Endodermal cell (in vitro differentiated cells): ENCODE results near the gene TMEM213. TPM values are rescaled to one million over a fixed set of nuclear protein-coding genes. Genes with fewer than 3 reads are reported as not detected.

Source experiments
- DNase-seq: peaks from one replicate; pipeline ENCODE4 v3.0.0-alpha.2; 2017
- H3K27ac ChIP-seq: 2 replicates; pipeline ENCODE4 v1.5.1; 2013; ENCODE audit warnings: mild to moderate bottlenecking, low read depth, low read length, moderate library complexity
- H3K27me3 ChIP-seq: 2 replicates; pipeline ENCODE4 v1.6.1; 2013; ENCODE audit warnings: mild to moderate bottlenecking, low read length, moderate library complexity; ENCODE audit not compliant: insufficient read depth, control insufficient read depth, poor library complexity, severe bottlenecking
- H3K36me3 ChIP-seq: 2 replicates; pipeline ENCODE4 v1.7.0; 2013; ENCODE audit warnings: mild to moderate bottlenecking, low read length, moderate library complexity; ENCODE audit not compliant: control insufficient read depth, insufficient read depth
- H3K4me1 ChIP-seq: one replicate; pipeline ENCODE4 v1.7.0; 2013; ENCODE audit warnings: low read length; ENCODE audit not compliant: control insufficient read depth, insufficient read depth
- H3K4me3 ChIP-seq: 2 replicates; pipeline ENCODE4 v1.5.1; 2013; ENCODE audit warnings: mild to moderate bottlenecking, low read length, moderate library complexity
- H3K9ac ChIP-seq: 2 replicates; pipeline ENCODE4 v1.6.1; 2013; ENCODE audit warnings: mild to moderate bottlenecking, low read length, moderate library complexity; ENCODE audit not compliant: poor library complexity, severe bottlenecking; ENCODE audit errors: extremely low read depth
- H3K9me3 ChIP-seq: 2 replicates; pipeline ENCODE4 v1.6.1; 2013; ENCODE audit warnings: mild to moderate bottlenecking, low read length, moderate library complexity; ENCODE audit not compliant: control insufficient read depth
- H3K27ac Mint-ChIP-seq: 2 replicates; pipeline ENCODE4 v1.8.0; 2020; ENCODE audit warnings: mixed read lengths
- H3K27me3 Mint-ChIP-seq: 2 replicates; pipeline ENCODE4 v1.8.0; 2021; ENCODE audit warnings: mild to moderate bottlenecking, mixed read lengths; ENCODE audit not compliant: insufficient read depth
- H3K36me3 Mint-ChIP-seq: 2 replicates; pipeline ENCODE4 v1.8.0; 2020; ENCODE audit warnings: low read depth, mixed read lengths
- H3K4me1 Mint-ChIP-seq: 2 replicates; pipeline ENCODE4 v1.8.0; 2020; ENCODE audit warnings: mixed read lengths
- H3K4me3 Mint-ChIP-seq: 2 replicates; pipeline ENCODE4 v1.8.0; 2020; ENCODE audit warnings: mild to moderate bottlenecking, moderate library complexity, mixed read lengths
- H3K9me3 Mint-ChIP-seq: 2 replicates; pipeline ENCODE4 v1.8.0; 2020; ENCODE audit warnings: mild to moderate bottlenecking, mixed read lengths
- CTCF ChIP-seq: fragments of 200-600 bp; sonication (generic); conservative IDR thresholded peaks from 2 replicates; pipeline ENCODE4 v1.5.0; 2021; ENCODE audit warnings: antibody characterized with exemption, mild to moderate bottlenecking
- WGBS, 2 experiments: methylation state at CpG; one replicate each; pipeline versions ENCODE4 v1.1.5 to v1.1.7; 2013; ENCODE audit warnings: missing lambda C conversion rate in 2 of 2, mixed read lengths in 1 of 2; ENCODE audit not compliant: insufficient coverage in 1 of 2, insufficient read length in 1 of 2; 5-methylcytosine and 5-hydroxymethylcytosine counted together
- total RNA-seq, 2 donors: library from RNA; stranded (reverse); fragmentation: NEBNext Ultra II Directional in 1 of 2; extraction: Animal tissue kit (Norgen Biotek cat#: 25700) in 1 of 2; gene quantifications; 2 replicates in 1 of 2; 3 replicates in 1 of 2; pipeline ENCODE4 v1.2.1, GENCODE V29; 2021

The TMEM213 gene
- total RNA-seq, 2 donors from 2014 or later = not detected

- TF ChIP-seq CTCF = peak; percentile 49
- H3K9ac ChIP-seq = no peak overlapping the region
- H3K36me3 ChIP-seq = peaks cover 37% of the 10 kb centered on the region
- Mint-ChIP-seq H3K36me3 (peaks cover 66% of the 10 kb centered on the region), H3K27ac (no peak overlapping the region), H3K27me3 (no peaks in the 10 kb centered on the region), H3K4me1 (no peaks in the 10 kb centered on the region), H3K4me3 (no peak overlapping the region), H3K9me3 (no peaks in the 10 kb centered on the region)
- no peaks in the 10 kb centered on the region for H3K9me3 ChIP-seq
- no peaks in the 10 kb centered on the region for H3K4me1 ChIP-seq
- WGBS, 2 experiments = 92 to 97% methylated on average over 3 to 4 of the region's 4 CpGs
- DNase-seq = peak; percentile 49
- H3K27me3 ChIP-seq = no peaks in the 10 kb centered on the region
- no peak overlapping the region for H3K4me3 ChIP-seq
- no peak overlapping the region for H3K27ac ChIP-seq
Measured at GRCh38 chr7:138865843-138866242, 68.0 kb downstream of the TMEM213 start.

- Histone ChIP-seq H3K4me3 (no peak overlapping the region), H3K9me3 (no peaks in the 10 kb centered on the region), H3K36me3 (peaks cover 38% of the 10 kb centered on the region), H3K9ac (no peak overlapping the region), H3K27ac (no peak overlapping the region), H3K4me1 (no peaks in the 10 kb centered on the region), H3K27me3 (no peaks in the 10 kb centered on the region)
- Mint-ChIP-seq H3K9me3 (no peaks in the 10 kb centered on the region), H3K27me3 (no peaks in the 10 kb centered on the region), H3K27ac (no peak overlapping the region), H3K36me3 (peaks cover 65% of the 10 kb centered on the region), H3K4me3 (no peak overlapping the region), H3K4me1 (no peaks in the 10 kb centered on the region)
- 91 to 95% methylated on average over 8 to 9 of the region's 9 CpGs for WGBS, 2 experiments
- peak; percentile 44 for DNase-seq
- TF ChIP-seq CTCF = no peak
Measured at GRCh38 chr7:138866353-138866752, 68.6 kb downstream of the TMEM213 start.

GRCh38 chr7:138867744-138868143 is 70.0 kb downstream of the TMEM213 start:
- Histone ChIP-seq H3K4me1 (no peaks in the 10 kb centered on the region), H3K27me3 (no peaks in the 10 kb centered on the region), H3K9me3 (no peaks in the 10 kb centered on the region), H3K27ac (no peak overlapping the region), H3K36me3 (peaks cover 38% of the 10 kb centered on the region), H3K4me3 (no peak overlapping the region), H3K9ac (no peak overlapping the region)
- Mint-ChIP-seq H3K9me3 (no peaks in the 10 kb centered on the region), H3K27ac (no peak overlapping the region), H3K36me3 (peaks cover 69% of the 10 kb centered on the region), H3K27me3 (no peaks in the 10 kb centered on the region), H3K4me3 (no peak overlapping the region), H3K4me1 (no peaks in the 10 kb centered on the region)
- no peak for TF ChIP-seq CTCF
- DNase-seq = peak; percentile 36
- WGBS, 2 experiments = 95% methylated on average over 9 to 19 of the region's 19 CpGs
